ENCODE measurements around the gene MPG. TPM values are rescaled to one million over a fixed set of nuclear protein-coding genes. Genes with fewer than 3 reads are reported as not detected.

The MPG gene
- total and polyA plus RNA-seq, 7 donors, result 23.0 to 68.1 (median 43.1) TPM

DNA sequence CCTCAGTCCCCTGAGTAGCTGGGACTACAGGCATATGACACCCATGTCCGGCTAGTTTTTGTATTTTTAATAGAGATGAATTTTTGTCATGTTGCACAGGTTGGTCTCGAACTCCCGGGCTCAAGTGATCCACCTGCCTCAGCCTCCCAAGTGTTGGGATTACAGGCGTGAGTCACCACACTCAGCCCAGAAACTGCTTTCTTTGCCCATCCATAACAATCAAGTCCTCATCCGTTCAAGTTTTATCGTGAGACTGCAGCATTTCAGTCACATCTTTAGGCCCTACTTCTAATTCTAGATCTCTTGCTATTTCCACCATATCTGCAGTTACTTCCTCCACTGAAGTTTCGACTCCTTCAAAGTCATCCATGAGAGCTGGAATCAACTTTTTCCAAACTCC is 54.1 kb downstream of the MPG start:
- ATAC-seq, result no peak
- 87 to 92% (median 91%) methylated on average over 7 of the region's 7 CpGs for WGBS, 3 donors
- TF ChIP-seq CTCF (IDR thresholded peaks at IDR 0.05), result no peak
- Histone ChIP-seq H3K4me1 (peaks cover 5% of the 10 kb centered on the region), H3K27me3 (ENCODE audit: insufficient read depth in 3 of 3, low read length in 2 of 3) (no peaks in the 10 kb centered on the region), H3K9me3 (no peaks in the 10 kb centered on the region), H3K36me3 (ENCODE audit: insufficient read depth in 1 of 2, low read depth in 1 of 2) (peaks cover 0 to 7% of the 10 kb centered on the region in 2 donors), H3K4me3 (no peak overlapping the region), H3K27ac (no peak overlapping the region)
- intact Hi-C loops (cut with DNase I), result no loop called here
- DNase-seq, result peak in 1 of 2 donors; percentile 6

DNA sequence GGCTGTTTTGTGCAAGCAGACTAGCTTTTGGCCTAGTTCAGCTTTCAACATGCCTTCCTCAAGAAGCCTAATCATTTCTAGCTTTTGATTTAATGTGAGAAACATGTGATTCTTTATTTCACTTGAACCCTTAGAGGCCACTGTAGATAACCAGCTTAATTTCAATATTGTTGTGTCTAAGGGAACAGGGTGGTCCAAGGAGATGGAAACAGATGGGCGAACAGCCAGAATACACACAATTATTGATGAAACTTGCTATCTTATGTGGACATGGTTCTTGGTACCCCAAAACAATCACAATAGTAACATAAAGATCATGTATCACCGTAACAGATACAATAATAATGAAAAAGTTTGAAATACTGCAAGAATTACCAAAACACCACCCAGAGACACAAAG is 55.7 kb downstream of the MPG start:
- DNase-seq (no peak), ATAC-seq (no peak)
- intact Hi-C loops (cut with DNase I), result no loop called here
- no peaks in the 10 kb centered on the region for H3K27me3 ChIP-seq (ENCODE audit: insufficient read depth in 3 of 3, low read length in 2 of 3)
- H3K4me3 ChIP-seq, result no peak overlapping the region
- WGBS, 3 donors, result 96 to 97% (median 97%) methylated on average over 2 of the region's 2 CpGs
- no peak for TF ChIP-seq CTCF (IDR thresholded peaks at IDR 0.05)
- H3K9me3 ChIP-seq, result no peaks in the 10 kb centered on the region
- peaks cover 12% of the 10 kb centered on the region for H3K4me1 ChIP-seq
- no peak overlapping the region for H3K27ac ChIP-seq
- H3K36me3 ChIP-seq (ENCODE audit: insufficient read depth in 1 of 2, low read depth in 1 of 2), result peaks cover 0 to 7% of the 10 kb centered on the region in 2 donors

Other genes with a start within 250 kb of the MPG start
- gene POLR3K, start 24.6 kb upstream of the MPG start, total RNA-seq, result 10 to 100 TPM in 2 of 4 donors, 1 to 10 TPM in 2; 5.8 to 16.2 (median 9.0) TPM
- gene POLR3K, start 24.6 kb upstream of the MPG start, polyA plus RNA-seq, result 10 to 100 TPM in 2 of 3 donors, 1 to 10 TPM in 1; 8.9 to 17.5 (median 11.7) TPM
- 10 to 100 TPM; 40.0 to 62.0 (median 48.9) TPM for gene SNRNP25, start 24.4 kb upstream of the MPG start, total RNA-seq
- gene SNRNP25, start 24.4 kb upstream of the MPG start, polyA plus RNA-seq, result 10 to 100 TPM; 65.3 to 82.2 (median 70.5) TPM
- 10 to 100 TPM in 3 of 4 donors, 1 to 10 TPM in 1; 9.0 to 24.8 (median 20.8) TPM for gene RHBDF1, start 5.6 kb upstream of the MPG start, total RNA-seq
- gene RHBDF1, start 5.6 kb upstream of the MPG start, polyA plus RNA-seq, result 10 to 100 TPM; 11.4 to 22.2 (median 15.3) TPM
- gene NPRL3, start 60.4 kb downstream of the MPG start, total RNA-seq, result 10 to 100 TPM; 21.2 to 31.2 (median 30.3) TPM
- 10 to 100 TPM; 13.9 to 23.7 (median 22.1) TPM for gene NPRL3, start 60.4 kb downstream of the MPG start, polyA plus RNA-seq
- gene HBZ, start 74.4 kb downstream of the MPG start, total RNA-seq, result not detected
- gene HBZ, start 74.4 kb downstream of the MPG start, polyA plus RNA-seq, result under 1 TPM; 0.05 to 0.12 (median 0.11) TPM
- gene HBM, start 87.8 kb downstream of the MPG start, total RNA-seq, result 1 to 10 TPM in 1 of 4 donors, not detected in 3; 2.9 TPM
- not detected for gene HBM, start 87.8 kb downstream of the MPG start, polyA plus RNA-seq
- gene HBA2, start 94.7 kb downstream of the MPG start, total RNA-seq, result 1,000 to 10,000 TPM in 1 of 4 donors, 100 to 1,000 TPM in 1, 10 to 100 TPM in 2; 11.9 to 1,244 (median 122) TPM
- gene HBA2, start 94.7 kb downstream of the MPG start, polyA plus RNA-seq, result 10 to 100 TPM; 18.5 to 24.9 (median 22.9) TPM
- 1,000 to 10,000 TPM in 1 of 4 donors, 100 to 1,000 TPM in 1, 10 to 100 TPM in 2; 22.5 to 1,513 (median 169) TPM for gene HBA1, start 98.5 kb downstream of the MPG start, total RNA-seq
- 10 to 100 TPM in 1 of 3 donors, 1 to 10 TPM in 2; 6.1 to 10.3 (median 8.2) TPM for gene HBA1, start 98.5 kb downstream of the MPG start, polyA plus RNA-seq
- under 1 TPM in 1 of 4 donors, not detected in 3; 0.58 TPM for gene HBQ1, start 102.2 kb downstream of the MPG start, total RNA-seq
- gene HBQ1, start 102.2 kb downstream of the MPG start, polyA plus RNA-seq, result not detected
- gene LUC7L, start 151.2 kb downstream of the MPG start, total RNA-seq, result 10 to 100 TPM; 23.8 to 30.3 (median 27.1) TPM
- gene LUC7L, start 151.2 kb downstream of the MPG start, polyA plus RNA-seq, result 10 to 100 TPM; 36.3 to 58.9 (median 36.7) TPM
- 100 to 1,000 TPM; 108 to 154 (median 120) TPM for gene FAM234A, start 156.6 kb downstream of the MPG start, total RNA-seq
- 100 to 1,000 TPM in 1 of 3 donors, 10 to 100 TPM in 2; 54.2 to 198 (median 98.4) TPM for gene FAM234A, start 156.6 kb downstream of the MPG start, polyA plus RNA-seq
- gene RGS11, start 197.7 kb downstream of the MPG start, total RNA-seq, result 1 to 10 TPM in 3 of 4 donors, under 1 TPM in 1; 0.92 to 2.6 (median 1.3) TPM
- under 1 TPM; 0.20 to 0.69 (median 0.46) TPM for gene RGS11, start 197.7 kb downstream of the MPG start, polyA plus RNA-seq
- 1 to 10 TPM in 1 of 4 donors, under 1 TPM in 2, not detected in 1; 0.59 to 4.1 (median 0.69) TPM for gene ARHGDIG, start 202.4 kb downstream of the MPG start, total RNA-seq
- under 1 TPM; 0.12 to 0.28 (median 0.13) TPM for gene ARHGDIG, start 202.4 kb downstream of the MPG start, polyA plus RNA-seq
- gene PDIA2, start 204.9 kb downstream of the MPG start, total RNA-seq, result under 1 TPM in 1 of 4 donors, not detected in 3; 0.90 TPM
- gene PDIA2, start 204.9 kb downstream of the MPG start, polyA plus RNA-seq, result under 1 TPM in 2 of 3 donors, not detected in 1; 0.08 to 0.14 TPM

All from psoas muscle (tissue), 8 donors.